WTC11 (cell line): ENCODE measurements around the gene OR14K1. TPM values are rescaled to one million over a fixed set of nuclear protein-coding genes. Genes with fewer than 3 reads are reported as not detected.

ENCODE experiments used
- ATAC-seq: fragments of 200-7000 bp; cut with Tn5 transposase; 2 replicates; pipeline ENCODE4 v1.10.0; 2021; ENCODE audit warnings: mild to moderate bottlenecking, moderate library complexity
- CTCF ChIA-PET: fragments of 300-600 bp; sonication (Branson Sonifier 250); formaldehyde crosslinking; loops from one replicate; lab custom pipeline; 2021; ENCODE audit warnings: antibody characterized with exemption; lab: Charles Lee
- POLR2A ChIA-PET: fragments of 350-600 bp; sonication (Branson Sonifier 250); formaldehyde crosslinking; loops from one replicate; lab custom pipeline; 2021; ENCODE audit warnings: antibody characterized with exemption; lab: Charles Lee
- DNase-seq: peaks from one replicate; pipeline ENCODE4 v3.0.0; 2021; ENCODE audit warnings: low spot score
- H3K27ac Mint-ChIP-seq: 2 replicates; pipeline ENCODE4 v1.8.0; 2021; ENCODE audit warnings: mixed read lengths
- H3K27me3 Mint-ChIP-seq: 2 replicates; pipeline ENCODE4 v1.8.0; 2021; ENCODE audit warnings: low read depth, mild to moderate bottlenecking, moderate library complexity, mixed read lengths
- H3K36me3 Mint-ChIP-seq: 2 replicates; pipeline ENCODE4 v1.8.0; 2021; ENCODE audit warnings: mixed read lengths
- H3K4me1 Mint-ChIP-seq: 2 replicates; pipeline ENCODE4 v1.8.0; 2022; ENCODE audit warnings: mixed read lengths
- H3K4me3 Mint-ChIP-seq: 2 replicates; pipeline ENCODE4 v1.8.0; 2021; ENCODE audit warnings: mild to moderate bottlenecking, moderate library complexity, mixed read lengths
- H3K9me3 Mint-ChIP-seq: 2 replicates; pipeline ENCODE4 v1.8.0; 2021; ENCODE audit warnings: mixed read lengths
- CDX4 ChIP-seq: fragments of 250-450 bp; sonication (Bioruptor Pico); IDR thresholded peaks from 2 replicates; pipeline ENCODE4 v1.9.0; 2021; ENCODE audit warnings: moderate library complexity, mild to moderate bottlenecking, inconsistent platforms, borderline replicate concordance
- CREB1 ChIP-seq: sonication (generic); formaldehyde crosslinking; IDR thresholded peaks from 2 replicates; pipeline ENCODE4 v1.8.0; 2023; ENCODE audit warnings: mild to moderate bottlenecking, missing genetic modification reagents
- EMX1 ChIP-seq: fragments of 250-450 bp; sonication (Bioruptor Pico); IDR thresholded peaks from 2 replicates; pipeline ENCODE4 v1.8.0; 2021; ENCODE audit warnings: mild to moderate bottlenecking
- FOXP1 ChIP-seq: sonication (generic); formaldehyde crosslinking; IDR thresholded peaks from 2 replicates; pipeline ENCODE4 v1.8.0; 2022; ENCODE audit warnings: missing genetic modification reagents, mild to moderate bottlenecking, moderate library complexity, borderline replicate concordance
- IRF2 ChIP-seq: sonication (generic); formaldehyde crosslinking; IDR thresholded peaks from 2 replicates; pipeline ENCODE4 v1.8.0; 2022; ENCODE audit warnings: low read depth, missing genetic modification reagents, borderline replicate concordance
- NFATC4 ChIP-seq: fragments of 250-450 bp; sonication (Bioruptor Pico); IDR thresholded peaks from 2 replicates; pipeline ENCODE4 v1.9.0; 2021; ENCODE audit warnings: mild to moderate bottlenecking
- PRDM15 ChIP-seq: sonication (generic); formaldehyde crosslinking; IDR thresholded peaks from 2 replicates; pipeline ENCODE4 v1.8.0; 2022; ENCODE audit warnings: missing genetic modification reagents
- SMAD4 ChIP-seq: sonication (generic); formaldehyde crosslinking; IDR thresholded peaks from 2 replicates; pipeline ENCODE4 v1.8.0; 2022; ENCODE audit warnings: mild to moderate bottlenecking, missing genetic modification reagents
- SP1 ChIP-seq: sonication (generic); formaldehyde crosslinking; conservative IDR thresholded peaks from 2 replicates; pipeline ENCODE4 v1.8.1; 2022; ENCODE audit warnings: missing genetic modification reagents
- TCF7 ChIP-seq: sonication (generic); formaldehyde crosslinking; IDR thresholded peaks from 2 replicates; pipeline ENCODE4 v1.8.0; 2022; ENCODE audit warnings: mild to moderate bottlenecking, low read depth, missing genetic modification reagents, moderate library complexity
- ZBTB21 ChIP-seq: sonication (generic); formaldehyde crosslinking; IDR thresholded peaks from 2 replicates; pipeline ENCODE4 v1.8.1; 2023; ENCODE audit warnings: mild to moderate bottlenecking, missing genetic modification reagents, borderline replicate concordance
- ZNF232 ChIP-seq: sonication (generic); formaldehyde crosslinking; IDR thresholded peaks from 2 replicates; pipeline ENCODE4 v1.8.0; 2022; ENCODE audit warnings: mild to moderate bottlenecking, missing genetic modification reagents
- ZNF263 ChIP-seq: sonication (generic); formaldehyde crosslinking; IDR thresholded peaks from 2 replicates; pipeline ENCODE4 v1.8.1; 2022; ENCODE audit warnings: low read depth, mild to moderate bottlenecking, moderate library complexity, missing genetic modification reagents
- ZNF512 ChIP-seq: sonication (generic); formaldehyde crosslinking; IDR thresholded peaks from 2 replicates; pipeline ENCODE4 v1.8.1; 2022; ENCODE audit warnings: missing genetic modification reagents, borderline replicate concordance
- total RNA-seq: library from RNA; stranded (reverse); gene quantifications from 3 replicates; pipeline ENCODE4 v1.2.3, GENCODE V29; 2021
- TF ChIP-seq, protein P1 (sequence below): sonication (generic); formaldehyde crosslinking; conservative IDR thresholded peaks from 2 replicates; pipeline ENCODE4 v1.8.1; 2022; ENCODE audit warnings: mild to moderate bottlenecking, missing genetic modification reagents
- TF ChIP-seq, protein P2 (sequence below): fragments of 250-450 bp; sonication (Bioruptor Pico); conservative IDR thresholded peaks from 2 replicates; pipeline ENCODE4 v1.9.0; 2021; ENCODE audit warnings: mild to moderate bottlenecking

Gene OR14K1
- total RNA-seq, 1 experiment from 2014 or later = not detected

GRCh38 chr1:247716546-247716945 is 21.9 kb upstream of the OR14K1 start, which contains the start of gene OR6F1:
Gene OR6F1, minus strand, starts transcription at chr1:247716646. Its CDS starts 3,891 bp downstream, at chr1:247712755.
- POLR2A ChIA-PET = no interaction called here
- Mint-ChIP-seq H3K9me3 (peaks cover 49% of the 10 kb centered on the region), H3K4me3 (no peak within 1 kb of the TSS), H3K27me3 (no peaks in the 10 kb centered on the region), H3K4me1 (no peaks in the 10 kb centered on the region), H3K27ac (no peak within 1 kb of the TSS), H3K36me3 (peaks cover 9% of the 10 kb centered on the region)
- TF ChIP-seq IRF2 = no peak
- TF ChIP-seq ZNF263 = no peak
- TF ChIP-seq, protein P1, sequence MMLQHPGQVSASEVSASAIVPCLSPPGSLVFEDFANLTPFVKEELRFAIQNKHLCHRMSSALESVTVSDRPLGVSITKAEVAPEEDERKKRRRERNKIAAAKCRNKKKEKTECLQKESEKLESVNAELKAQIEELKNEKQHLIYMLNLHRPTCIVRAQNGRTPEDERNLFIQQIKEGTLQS = no peak
- no peak for TF ChIP-seq CREB1 (CRISPR knock-in tag)
- TF ChIP-seq ZNF512 (CRISPR knock-in tag) = no peak
- no peak for TF ChIP-seq FOXP1
- TF ChIP-seq SMAD4 (CRISPR knock-in tag) = no peak
- no peak for TF ChIP-seq TCF7
- CTCF ChIA-PET = no interaction called here
- no peak for DNase-seq
- no peak for ATAC-seq

- TF ChIP-seq EMX1 (CRISPR knock-in tag) (no peak), CDX4 (CRISPR knock-in tag) (no peak), ZNF232 (CRISPR knock-in tag) (no peak), NFATC4 (no peak), SP1 (CRISPR knock-in tag) (no peak), ZBTB21 (CRISPR knock-in tag) (no peak), PRDM15 (no peak)
- TF ChIP-seq, protein P2, sequence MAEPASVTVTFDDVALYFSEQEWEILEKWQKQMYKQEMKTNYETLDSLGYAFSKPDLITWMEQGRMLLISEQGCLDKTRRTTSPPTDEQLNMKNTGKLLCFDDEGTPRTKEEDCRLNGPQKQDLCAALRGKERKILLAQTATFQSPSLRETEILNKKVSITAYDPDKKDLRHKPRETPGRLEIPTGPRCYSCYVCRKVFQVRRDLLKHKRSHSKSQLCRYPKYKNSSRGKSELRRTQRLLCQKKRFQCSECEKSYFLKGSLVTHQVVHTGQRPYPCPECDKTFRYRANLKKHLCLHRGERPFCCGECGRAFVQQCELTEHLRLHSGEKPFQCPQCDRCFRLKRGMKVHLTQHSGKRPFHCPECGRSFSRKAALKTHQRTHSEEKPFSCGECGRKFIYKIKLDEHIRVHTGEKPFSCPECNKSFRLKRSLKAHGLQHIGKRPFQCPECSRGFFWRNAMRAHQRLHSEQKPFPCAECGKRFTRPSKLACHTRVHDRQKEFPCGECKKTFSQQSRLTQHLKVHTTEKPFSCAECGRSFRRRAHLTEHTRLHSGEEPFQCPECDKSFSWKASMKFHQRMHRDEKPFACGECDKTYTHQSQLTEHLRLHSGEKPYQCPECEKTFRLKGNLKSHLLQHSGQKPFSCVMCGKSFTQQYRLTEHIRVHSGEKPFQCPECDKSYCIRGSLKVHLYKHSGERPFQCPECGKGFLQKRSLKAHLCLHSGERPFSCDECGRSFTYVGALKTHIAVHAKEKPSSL (CRISPR knock-in tag) = no peak
- ChIA-PET CTCF (no interaction called here), POLR2A (no interaction called here)
- H3K4me1 Mint-ChIP-seq = no peaks in the 10 kb centered on the region
- peaks cover 7% of the 10 kb centered on the region; the same call in 1 of the 2 replicates for H3K36me3 Mint-ChIP-seq
- H3K4me3 Mint-ChIP-seq = no peak overlapping the region
- ATAC-seq (no peak), DNase-seq (no peak)
- H3K27me3 Mint-ChIP-seq = no peaks in the 10 kb centered on the region
- H3K9me3 Mint-ChIP-seq = peaks cover 54% of the 10 kb centered on the region
- H3K27ac Mint-ChIP-seq = no peak overlapping the region
Measured at GRCh38 chr1:247721222-247721621, 17.2 kb upstream of the OR14K1 start.
